HL-60 (cell line): ENCODE measurements around the gene KLHDC3.
A peak's percentile ranks its signal among the peaks of the same experiment; 100 is the strongest.

Experiments
- DNase-seq, 2 experiments: peaks; one replicate each; pipeline ENCODE4 v3.0.0-alpha.2; 2010 to 2020; ENCODE audit warnings: low read depth in 1 of 2, low spot score in 1 of 2
- H3K27ac ChIP-seq: fragments of 250-450 bp; sonication (Bioruptor Pico); replicated peaks from 2 replicates; pipeline ENCODE4 v1.5.1; 2020; ENCODE audit warnings: mild to moderate bottlenecking, moderate library complexity
- H3K27me3 ChIP-seq: fragments of 250-450 bp; sonication (Bioruptor Pico); 2 replicates; pipeline ENCODE4 v1.5.1; 2021; ENCODE audit warnings: mild to moderate bottlenecking, moderate library complexity; ENCODE audit not compliant: insufficient read depth, poor library complexity, severe bottlenecking
- H3K4me3 ChIP-seq: replicated peaks from 2 replicates; pipeline ENCODE4 v1.5.1; 2011; ENCODE audit warnings: mild to moderate bottlenecking, control low read depth, low read length; ENCODE audit not compliant: insufficient read depth
- GABPA ChIP-seq: IDR thresholded peaks from 2 replicates; pipeline ENCODE4 v1.6.1; 2012; ENCODE audit warnings: low read depth
- POLR2AphosphoS5 ChIP-seq: IDR thresholded peaks from 2 replicates; pipeline ENCODE4 v1.6.1; 2012; ENCODE audit warnings: low read depth
- SPI1 ChIP-seq: IDR thresholded peaks from 2 replicates; pipeline ENCODE4 v1.6.1; 2012; ENCODE audit warnings: low read depth, mild to moderate bottlenecking, borderline replicate concordance
- TF ChIP-seq, protein P1 (sequence below): IDR thresholded peaks from one replicate; pipeline ENCODE4 v1.5.1; 2011; ENCODE audit warnings: low read length, control low read depth, inconsistent platforms; ENCODE audit not compliant: insufficient read depth
- TF ChIP-seq, protein P2 (sequence below): IDR thresholded peaks from 2 replicates; pipeline ENCODE4 v1.6.1; 2012; ENCODE audit warnings: low read depth; ENCODE audit not compliant: insufficient replicate concordance

Gene KLHDC3

DNA sequence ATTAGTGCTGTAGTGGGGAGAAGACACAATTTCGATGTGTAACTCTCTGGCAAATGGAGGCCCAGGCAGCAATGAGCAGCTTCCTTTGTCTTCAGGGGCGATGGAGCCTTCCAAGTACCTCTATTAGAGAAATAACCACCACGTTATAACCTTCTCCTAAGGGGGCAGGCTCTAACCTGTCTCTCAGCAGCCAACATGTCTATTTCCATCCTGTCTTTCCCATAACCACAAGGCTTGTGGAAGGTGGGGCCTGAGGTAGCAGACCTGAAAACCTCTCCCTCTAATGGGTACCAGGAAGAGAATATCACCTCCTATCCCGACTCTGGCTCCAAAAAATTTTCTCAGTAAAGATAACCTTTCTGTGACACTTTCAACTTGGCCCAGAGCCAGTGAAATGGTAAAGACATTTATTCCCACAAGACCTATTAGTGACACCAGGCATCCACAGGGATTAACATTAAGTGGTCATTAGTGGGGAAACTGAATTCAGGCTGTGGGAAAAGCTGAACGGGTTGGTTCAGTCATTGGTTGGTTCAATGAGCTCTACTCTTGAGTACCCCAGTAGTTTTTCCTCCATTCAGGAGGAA lies 39.0 kb upstream of the KLHDC3 start:
- no peak for DNase-seq
- TF ChIP-seq POLR2AphosphoS5: no peak
- TF ChIP-seq, protein P1, sequence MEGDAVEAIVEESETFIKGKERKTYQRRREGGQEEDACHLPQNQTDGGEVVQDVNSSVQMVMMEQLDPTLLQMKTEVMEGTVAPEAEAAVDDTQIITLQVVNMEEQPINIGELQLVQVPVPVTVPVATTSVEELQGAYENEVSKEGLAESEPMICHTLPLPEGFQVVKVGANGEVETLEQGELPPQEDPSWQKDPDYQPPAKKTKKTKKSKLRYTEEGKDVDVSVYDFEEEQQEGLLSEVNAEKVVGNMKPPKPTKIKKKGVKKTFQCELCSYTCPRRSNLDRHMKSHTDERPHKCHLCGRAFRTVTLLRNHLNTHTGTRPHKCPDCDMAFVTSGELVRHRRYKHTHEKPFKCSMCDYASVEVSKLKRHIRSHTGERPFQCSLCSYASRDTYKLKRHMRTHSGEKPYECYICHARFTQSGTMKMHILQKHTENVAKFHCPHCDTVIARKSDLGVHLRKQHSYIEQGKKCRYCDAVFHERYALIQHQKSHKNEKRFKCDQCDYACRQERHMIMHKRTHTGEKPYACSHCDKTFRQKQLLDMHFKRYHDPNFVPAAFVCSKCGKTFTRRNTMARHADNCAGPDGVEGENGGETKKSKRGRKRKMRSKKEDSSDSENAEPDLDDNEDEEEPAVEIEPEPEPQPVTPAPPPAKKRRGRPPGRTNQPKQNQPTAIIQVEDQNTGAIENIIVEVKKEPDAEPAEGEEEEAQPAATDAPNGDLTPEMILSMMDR: no peak
- no peak for TF ChIP-seq GABPA
- H3K27me3 ChIP-seq: no peaks in the 10 kb centered on the region
- no peak overlapping the region for H3K27ac ChIP-seq
- no peak overlapping the region for H3K4me3 ChIP-seq

DNA sequence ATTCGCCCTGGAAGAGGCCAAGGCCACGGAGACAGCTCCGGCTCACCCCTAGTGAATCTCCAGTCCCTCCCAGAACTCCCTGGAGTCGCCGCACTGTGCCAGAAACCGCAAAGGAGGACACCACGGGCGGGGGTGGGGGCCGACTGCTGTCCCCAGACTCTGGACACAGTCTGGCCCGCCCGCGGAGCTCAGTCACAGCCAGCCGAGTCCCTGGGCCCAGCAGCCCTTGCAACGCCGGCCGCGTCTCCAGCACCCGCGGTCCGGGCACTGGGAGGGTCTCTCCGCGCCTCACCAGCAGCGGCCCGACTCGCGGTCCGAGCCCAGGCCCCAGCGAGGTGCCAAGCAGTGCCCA lies 35.6 kb upstream of the KLHDC3 start:
- DNase-seq: no peak
- peak overlapping the region; percentile 87 for H3K4me3 ChIP-seq
- TF ChIP-seq SPI1 (no peak), POLR2AphosphoS5 (no peak), GABPA (no peak)
- no peaks in the 10 kb centered on the region for H3K27me3 ChIP-seq
- peak overlapping the region; percentile 74 for H3K27ac ChIP-seq

DNA sequence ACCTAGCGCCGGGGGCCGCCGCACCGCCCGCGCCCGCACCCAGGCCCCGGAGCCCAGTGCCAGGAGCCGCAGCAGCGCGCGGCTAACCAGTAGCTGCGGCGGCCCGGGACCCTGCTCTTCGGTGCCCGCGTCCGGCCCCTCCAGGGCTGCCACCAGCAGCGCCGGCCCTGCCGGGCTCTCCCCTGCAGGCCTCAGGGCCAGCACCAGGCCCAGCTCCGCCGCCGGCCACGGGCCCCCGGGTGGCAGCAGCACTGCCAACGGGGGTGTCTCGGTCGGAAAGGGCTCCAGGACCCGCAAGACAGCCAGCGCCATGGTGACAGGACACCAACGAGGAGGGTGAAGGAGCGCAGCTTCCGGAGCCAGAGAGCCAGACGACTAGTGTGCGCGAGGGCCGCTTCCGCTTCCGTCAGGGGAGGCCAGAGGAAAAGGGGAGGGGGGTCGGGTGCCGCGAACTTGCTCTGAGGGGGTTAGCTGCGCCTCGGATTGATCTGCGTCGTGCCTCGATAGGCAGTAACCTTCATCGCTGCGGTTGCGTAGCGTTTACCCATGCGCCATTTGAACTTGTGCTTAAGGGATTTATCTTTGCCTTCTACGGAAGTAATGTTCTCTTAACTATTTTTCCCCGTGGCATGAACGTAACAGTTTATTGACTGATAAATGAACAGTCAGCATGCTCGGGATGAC lies 35.1 kb upstream of the KLHDC3 start, which contains the start of gene PEX6:
PEX6 (minus strand) TSS at position 343 of the 684 bp plus-strand sequence; CDS start at position 312, 31 bp downstream.
- TF ChIP-seq SPI1: peak; percentile 60; the same call in 1 of the 2 replicates
- peak; percentile 83 for TF ChIP-seq GABPA
- TF ChIP-seq POLR2AphosphoS5: peak; percentile 92; the same call in 1 of the 2 replicates
- TF ChIP-seq, protein P2, sequence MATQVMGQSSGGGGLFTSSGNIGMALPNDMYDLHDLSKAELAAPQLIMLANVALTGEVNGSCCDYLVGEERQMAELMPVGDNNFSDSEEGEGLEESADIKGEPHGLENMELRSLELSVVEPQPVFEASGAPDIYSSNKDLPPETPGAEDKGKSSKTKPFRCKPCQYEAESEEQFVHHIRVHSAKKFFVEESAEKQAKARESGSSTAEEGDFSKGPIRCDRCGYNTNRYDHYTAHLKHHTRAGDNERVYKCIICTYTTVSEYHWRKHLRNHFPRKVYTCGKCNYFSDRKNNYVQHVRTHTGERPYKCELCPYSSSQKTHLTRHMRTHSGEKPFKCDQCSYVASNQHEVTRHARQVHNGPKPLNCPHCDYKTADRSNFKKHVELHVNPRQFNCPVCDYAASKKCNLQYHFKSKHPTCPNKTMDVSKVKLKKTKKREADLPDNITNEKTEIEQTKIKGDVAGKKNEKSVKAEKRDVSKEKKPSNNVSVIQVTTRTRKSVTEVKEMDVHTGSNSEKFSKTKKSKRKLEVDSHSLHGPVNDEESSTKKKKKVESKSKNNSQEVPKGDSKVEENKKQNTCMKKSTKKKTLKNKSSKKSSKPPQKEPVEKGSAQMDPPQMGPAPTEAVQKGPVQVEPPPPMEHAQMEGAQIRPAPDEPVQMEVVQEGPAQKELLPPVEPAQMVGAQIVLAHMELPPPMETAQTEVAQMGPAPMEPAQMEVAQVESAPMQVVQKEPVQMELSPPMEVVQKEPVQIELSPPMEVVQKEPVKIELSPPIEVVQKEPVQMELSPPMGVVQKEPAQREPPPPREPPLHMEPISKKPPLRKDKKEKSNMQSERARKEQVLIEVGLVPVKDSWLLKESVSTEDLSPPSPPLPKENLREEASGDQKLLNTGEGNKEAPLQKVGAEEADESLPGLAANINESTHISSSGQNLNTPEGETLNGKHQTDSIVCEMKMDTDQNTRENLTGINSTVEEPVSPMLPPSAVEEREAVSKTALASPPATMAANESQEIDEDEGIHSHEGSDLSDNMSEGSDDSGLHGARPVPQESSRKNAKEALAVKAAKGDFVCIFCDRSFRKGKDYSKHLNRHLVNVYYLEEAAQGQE: no peak
- TF ChIP-seq, protein P1: no peak
- H3K27me3 ChIP-seq: no peaks in the 10 kb centered on the region
- H3K27ac ChIP-seq: peak within 1 kb of the TSS; percentile 74
- peak within 1 kb of the TSS; percentile 87 for H3K4me3 ChIP-seq
- DNase-seq: peak; percentile 96 to 97

DNA sequence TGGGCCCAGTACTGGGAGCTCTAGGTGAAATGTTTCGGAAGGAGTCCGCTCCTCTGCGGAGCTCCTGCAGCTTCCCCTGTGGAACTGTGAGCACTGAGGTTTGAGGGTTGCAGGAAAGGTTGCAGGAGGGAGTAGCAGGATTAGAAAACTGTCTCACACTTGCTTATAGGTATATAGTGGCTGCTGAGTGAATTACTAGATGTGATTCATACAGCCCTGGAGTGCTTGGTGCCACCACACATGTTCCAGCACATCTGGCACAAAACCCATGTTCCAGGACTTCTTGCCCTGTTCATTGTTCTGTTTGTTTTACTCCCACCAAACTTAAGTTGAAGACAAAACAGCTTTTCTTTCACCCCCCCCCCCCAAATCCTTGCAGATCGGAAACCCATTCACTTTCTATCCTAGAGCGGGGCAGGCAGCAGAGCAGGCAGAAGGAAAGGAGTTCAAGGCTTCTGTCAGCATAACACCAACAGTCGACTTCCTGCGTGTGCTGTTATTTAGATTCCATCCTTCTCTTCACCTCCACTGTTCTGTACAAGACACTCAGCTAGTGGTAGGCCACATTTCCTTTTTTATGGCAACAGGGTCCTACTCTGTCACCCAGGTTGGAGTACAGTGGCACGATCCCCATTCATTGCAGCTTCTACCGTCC lies 34.4 kb upstream of the KLHDC3 start:
- H3K27me3 ChIP-seq: no peaks in the 10 kb centered on the region
- H3K4me3 ChIP-seq: peak overlapping the region; percentile 87
- no peak for DNase-seq
- TF ChIP-seq, protein P2: no peak
- TF ChIP-seq GABPA (no peak), POLR2AphosphoS5 (no peak), SPI1 (no peak)
- TF ChIP-seq, protein P1: no peak
- peak overlapping the region; percentile 74 for H3K27ac ChIP-seq
